NOMO-1 (cell line): ENCODE results near the gene HK1.

Experiments used
- DNase-seq, 2 experiments: peaks; one replicate each; lab custom pipeline; 2025; ENCODE audit not compliant: unreplicated experiment in 2 of 2; lab: John Stamatoyannopoulos, UW

HK1 gene

DNA sequence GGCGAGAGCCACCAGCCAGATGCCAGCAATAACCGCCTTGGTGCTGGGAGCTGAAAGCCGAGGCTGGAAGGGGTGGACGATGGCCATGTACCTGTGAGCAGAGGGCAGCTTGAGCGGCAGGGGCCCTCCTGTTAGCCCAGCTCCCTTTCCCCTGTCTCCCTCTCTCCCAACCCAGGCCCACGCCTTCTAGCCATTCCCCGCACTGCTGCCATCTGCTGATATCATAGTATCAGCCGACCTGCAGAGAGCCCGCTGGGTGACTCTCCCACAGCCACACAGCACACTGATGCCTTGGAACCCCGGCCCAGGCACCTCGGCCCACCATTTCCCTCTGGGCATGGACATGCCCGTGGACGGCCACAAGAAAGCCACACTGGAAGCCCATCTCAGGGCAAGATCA lies 136.8 kb downstream of the HK1 start:
- no peak for DNase-seq

DNA sequence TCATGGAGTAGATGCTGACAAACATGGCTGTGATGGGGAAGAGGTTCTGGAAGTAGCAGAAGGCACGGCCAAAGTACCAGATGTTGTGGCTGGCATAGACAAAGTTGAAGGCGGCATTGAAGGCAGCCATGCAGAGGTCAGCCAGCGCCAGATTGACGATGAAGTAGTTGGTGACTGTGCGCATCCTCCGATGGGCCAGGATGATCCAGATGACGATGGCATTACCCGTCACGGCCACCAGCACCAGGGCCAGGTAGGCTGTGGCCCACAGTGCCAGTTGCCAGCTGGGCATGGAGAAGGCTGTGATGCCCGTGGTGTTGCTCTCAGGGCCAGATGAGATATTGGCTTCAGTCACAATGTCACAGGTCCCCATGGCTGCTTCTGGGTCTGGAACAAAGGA lies 137.7 kb downstream of the HK1 start:
- no peak for DNase-seq

DNA sequence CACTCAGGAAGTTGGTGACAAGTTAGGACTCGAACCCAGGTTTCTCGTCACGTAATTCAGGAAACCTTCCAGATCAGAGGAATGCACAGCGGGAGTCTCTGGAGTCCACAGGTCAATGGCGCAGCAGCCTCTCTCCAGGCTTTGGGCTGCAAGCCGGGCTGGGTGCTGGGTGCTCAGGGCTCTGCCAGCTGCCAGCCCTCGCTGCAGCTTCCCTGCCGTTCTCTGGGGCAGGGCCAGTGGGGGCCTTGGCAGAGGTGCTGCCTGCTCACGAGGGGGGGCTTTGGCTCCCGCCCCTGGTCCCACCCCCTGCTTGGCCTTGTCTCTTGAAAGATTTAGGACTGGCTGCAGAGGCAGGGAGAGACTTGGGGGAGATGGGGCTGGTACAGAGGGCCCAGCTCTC lies 138.4 kb downstream of the HK1 start, which contains the start of gene TACR2:
Gene TACR2, minus strand, starts transcription at position 224 of the 400 bp plus-strand sequence. CDS start 595 bp downstream, outside the sequence.
- DNase-seq, result no peak

DNA sequence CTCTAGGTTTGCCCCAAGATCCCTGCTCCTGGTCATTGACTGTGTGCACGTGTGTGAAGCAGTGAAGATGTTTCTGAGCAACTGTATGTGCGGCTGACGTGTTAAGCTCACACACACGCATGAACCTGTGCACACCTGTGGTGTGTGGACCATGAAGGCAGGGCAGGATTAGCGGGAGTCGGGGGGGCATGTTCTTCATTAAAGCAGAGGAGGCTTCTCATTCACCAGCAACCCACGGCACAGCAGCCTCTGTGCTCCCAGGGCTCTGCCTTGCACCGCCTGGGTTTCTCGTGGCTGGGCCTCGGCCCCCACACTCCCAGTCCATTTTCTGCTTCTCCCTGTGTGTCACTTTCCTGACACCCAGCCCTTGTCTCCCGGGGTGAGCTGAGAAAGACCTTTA lies 139.2 kb downstream of the HK1 start:
- DNase-seq, result no peak

DNA sequence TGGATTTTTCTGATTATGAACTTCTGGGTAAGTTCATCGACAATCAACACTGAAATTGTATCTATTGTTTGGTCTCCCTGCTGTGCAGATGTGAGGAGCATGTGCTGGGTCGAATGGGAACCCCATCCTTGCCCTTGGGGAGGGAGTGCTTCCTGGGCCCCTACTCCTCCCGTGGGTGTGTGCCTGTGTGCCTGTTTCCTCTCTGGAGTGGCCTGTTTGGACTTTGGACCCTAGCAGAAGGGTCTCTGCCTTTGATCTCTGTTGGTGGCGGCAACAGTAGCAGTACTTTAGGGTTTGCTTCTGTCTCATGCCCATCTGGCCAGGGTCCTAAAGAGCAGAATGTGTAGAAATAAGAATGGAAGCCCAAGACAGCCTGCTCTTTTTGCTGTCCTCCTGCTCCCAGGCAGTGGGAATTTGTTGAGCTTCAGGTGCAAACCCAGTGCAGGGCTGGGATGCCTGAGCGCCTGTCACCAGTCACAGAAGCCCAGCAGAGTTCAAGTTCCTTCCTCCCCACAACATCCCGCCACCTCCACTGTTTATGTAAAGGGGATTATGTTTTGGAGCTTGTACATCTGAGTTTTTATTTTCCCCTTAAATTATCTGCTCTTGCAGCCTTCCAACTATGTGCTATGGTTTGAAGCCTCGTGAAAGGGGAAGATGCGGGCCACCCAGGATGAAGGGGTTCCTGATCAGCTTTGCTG lies 139.9 kb downstream of the HK1 start:
- DNase-seq, result no peak

DNA sequence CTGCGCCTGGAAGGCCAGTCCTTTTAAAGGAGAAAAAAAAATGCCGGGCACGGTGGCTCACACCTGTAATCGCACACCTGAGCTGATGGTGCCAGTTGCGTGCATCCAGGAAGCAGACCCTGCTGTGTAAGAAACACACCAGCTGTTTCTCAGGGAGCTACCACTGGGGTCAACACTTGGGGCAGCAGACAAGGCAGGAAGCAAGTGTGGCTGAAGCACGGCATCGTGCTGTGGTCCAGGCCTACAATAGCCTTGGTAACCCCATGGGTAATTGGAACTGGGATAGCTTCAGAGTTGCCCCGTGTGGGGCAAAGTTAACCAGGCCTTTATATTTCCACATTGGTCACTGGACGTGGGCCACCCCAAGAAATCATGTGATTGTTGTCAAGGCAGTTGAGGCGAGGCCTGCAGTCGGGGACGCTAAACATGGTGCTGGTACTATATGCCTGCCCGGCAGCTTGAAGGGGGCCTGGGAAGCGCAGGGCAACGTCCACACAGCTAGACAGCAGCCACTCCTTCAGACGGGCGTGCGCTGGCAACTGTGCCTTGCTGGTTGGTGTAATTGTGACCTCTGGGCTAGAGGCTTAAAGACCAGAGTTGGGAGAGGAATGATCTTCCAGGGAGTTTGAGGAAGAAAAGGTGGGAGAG lies 140.9 kb downstream of the HK1 start:
- DNase-seq, result no peak

DNA sequence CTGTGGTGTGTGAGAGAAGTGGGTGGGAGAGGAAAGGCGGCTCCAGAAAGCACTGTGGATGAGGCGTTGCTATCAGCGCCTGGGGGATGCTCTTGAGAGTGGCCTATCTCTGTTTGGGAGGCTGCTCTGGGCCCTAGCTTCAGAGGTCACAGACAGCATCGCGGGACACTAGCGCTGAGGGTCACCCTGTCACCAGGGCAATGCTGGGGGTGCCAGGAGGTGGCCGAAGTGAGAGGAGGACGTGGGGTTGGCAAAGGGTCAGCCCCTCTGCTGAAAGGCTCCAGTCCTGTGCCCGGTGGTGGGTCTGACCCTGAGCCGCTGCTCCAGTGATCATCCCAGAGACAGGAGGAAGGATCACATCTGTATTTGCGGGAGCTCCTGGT lies 141.4 kb downstream of the HK1 start:
- no peak for DNase-seq

DNA sequence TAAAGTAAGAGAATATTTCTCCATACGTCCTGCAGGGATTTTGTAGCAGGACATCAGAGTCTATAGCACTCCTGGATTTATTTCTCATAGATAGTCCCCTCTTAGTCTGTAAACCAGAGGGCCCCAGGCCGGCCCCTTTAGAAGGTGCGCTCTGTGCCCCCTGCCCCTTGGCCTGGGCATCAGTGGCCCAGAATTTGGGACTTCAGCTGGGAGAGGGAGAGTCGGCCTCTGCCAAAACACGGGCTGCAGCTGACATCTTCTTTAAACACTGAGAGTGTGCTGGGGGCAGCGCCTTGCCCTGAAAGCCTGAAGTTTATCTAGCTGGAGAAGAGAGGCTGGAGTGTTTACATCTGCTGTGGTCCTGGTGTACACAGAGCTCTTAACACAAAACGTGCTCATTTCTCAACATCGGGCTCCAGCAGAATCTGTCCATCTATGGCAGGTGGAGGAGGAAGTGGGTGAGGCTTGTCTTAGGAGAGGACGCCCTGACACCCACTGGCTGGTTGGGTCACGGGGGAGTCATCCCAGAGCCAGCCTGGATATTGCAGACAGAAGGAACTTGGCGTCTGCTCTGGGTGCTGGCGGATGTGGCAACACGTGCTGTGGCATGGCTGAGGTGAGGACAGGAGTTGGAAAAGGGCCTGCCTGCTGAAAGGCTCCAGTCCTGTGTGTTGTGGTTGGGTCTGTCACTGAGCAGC lies 143.5 kb downstream of the HK1 start:
- no peak for DNase-seq

DNA sequence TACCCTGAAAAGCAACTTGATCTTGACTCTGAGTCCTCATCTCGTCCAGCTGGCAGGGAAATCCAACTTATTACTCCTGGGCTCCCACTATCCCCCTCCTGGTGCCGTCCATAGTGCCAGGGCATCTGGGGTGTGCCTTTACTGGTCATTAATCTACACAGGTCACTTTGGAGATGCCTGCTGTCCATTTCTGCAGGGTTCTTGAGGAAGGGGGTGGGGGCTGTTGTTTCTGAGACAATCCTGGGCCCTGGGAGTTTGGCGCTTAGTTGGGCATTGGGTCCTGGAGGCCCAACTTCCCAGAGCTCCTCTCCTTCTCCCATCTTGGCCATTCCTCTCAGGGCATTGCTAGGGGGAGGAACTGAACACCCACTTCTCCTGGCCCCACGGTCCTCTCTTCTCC lies 144.4 kb downstream of the HK1 start:
- no peak for DNase-seq

DNA sequence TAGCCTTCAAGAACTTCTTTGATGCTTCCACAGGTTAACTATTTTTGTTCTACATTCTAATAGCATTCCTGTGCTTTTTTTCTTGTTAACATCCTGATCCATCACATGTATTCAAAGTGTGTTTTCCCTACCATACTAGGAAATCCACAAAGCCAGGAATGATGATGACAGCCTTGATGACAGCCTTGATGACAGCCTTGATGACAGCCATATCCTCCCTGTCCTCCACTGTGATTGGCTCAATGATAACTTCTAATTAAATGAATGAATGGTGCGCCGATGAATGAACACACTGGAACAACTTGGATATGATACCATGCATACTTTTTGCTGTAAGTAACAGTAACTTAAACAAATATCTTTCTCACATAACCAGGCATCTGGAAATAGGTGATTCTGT lies 146.7 kb downstream of the HK1 start:
- no peak for DNase-seq

DNA sequence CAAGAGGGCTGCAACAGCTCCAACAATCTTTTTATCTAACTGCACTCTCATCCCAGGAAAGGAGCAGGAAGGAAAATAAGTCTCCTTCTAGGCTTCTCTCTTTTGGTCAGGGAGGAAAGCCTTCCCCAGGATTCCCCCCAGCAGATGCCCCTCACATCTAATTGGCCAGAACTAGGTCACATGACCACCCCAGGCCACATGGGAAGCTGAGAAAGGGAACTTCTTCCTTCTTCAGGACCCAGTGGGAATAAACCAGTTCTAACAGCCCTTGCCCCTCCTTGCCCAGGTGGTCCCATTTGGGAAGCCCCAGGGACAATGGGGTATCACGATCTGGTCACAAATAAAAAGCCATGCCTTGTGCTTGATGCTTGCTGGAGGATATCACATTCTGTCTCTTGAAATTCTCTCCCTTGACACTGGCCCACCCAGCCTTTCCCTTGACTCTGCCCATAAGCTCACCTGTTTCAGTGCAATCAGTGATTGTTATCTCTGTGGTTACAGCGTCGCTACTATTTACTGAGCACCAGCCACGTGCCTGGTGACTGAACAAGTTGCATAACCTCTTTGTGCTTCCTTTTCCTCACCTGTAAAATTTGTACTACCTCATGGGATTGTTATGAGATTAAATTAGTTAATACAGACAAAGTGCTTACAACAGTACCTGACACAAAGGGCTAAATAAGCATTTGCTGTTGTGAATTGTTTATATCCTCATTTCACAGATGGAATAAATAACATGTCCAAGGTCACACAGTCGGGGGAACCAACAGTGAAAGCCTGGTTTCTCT lies 147.4 kb downstream of the HK1 start:
- no peak for DNase-seq

DNA sequence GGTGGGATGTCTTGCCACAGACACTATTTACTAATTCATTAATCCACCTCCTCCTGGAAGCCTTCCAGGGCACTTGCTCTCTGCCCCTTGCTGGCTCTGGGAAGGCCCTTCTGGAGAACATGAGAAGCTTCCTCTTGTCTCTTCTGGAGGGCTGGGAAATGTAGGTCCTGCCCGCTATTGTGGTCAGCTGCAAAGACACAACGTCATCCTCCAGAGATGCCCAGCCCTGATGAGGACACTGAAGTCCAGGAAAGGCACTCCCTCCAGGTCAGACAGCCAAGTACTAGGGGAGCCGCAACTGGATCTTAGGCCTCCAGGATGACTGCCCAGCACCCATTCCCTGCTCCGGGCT lies 148.1 kb downstream of the HK1 start:
- DNase-seq, result no peak

DNA sequence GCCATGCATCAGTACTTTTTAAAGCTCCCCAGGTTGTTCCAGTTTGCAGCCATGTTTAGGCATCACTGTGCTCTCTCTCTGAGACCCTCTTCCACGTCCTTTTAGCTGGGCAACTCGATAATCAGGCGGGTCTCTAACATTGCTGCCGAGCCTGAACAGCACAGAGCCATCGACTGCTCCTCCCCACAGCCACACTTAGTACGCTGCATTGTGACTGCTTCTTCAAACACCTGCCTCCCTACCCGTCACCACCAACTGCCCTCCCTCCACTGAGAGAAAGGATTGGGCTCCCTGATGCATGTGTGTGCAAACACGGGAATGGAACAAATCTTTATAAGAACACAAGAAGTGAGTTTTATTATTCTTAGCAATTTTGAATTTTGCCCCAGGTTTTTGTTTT lies 149.9 kb downstream of the HK1 start:
- DNase-seq, result no peak

DNA sequence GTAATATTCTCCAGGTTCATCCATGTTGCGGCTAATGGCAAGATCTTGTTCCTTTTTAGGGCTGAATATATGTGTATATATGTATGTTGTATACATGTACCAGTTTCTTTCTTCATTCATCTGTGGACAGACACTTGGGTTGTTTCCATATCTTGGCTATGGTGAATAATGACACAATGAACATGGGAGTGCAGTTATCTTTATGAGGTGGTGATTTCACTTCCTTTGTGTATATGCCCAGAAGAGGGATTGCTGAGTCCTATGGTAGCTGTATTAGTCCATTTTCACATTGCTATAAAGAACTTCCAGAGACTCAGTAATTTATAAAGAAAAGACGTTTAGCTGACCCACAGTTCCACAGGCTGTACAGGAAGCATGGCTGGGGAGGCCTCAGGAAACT lies 155.9 kb downstream of the HK1 start:
- no peak for DNase-seq

DNA sequence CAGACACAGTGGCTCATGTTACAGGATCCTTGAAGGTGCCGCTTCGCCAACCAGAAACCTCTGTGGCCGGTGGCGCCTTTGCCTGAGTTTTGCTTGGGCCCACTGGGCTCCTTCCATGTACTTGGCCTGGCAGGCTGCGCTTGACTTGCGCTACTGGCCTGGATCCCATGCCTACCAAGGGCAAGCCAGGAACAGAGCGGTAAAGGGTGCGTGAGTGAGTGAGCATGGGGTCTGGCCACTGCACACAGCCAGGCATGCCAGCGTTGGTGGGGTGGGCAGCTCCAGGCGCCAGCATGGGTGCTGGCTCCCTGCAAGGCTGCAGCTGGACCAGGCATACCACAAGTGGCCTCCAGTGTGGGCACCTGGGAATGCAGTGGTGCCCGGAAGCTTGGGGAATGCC lies 156.6 kb downstream of the HK1 start:
- no peak for DNase-seq

DNA sequence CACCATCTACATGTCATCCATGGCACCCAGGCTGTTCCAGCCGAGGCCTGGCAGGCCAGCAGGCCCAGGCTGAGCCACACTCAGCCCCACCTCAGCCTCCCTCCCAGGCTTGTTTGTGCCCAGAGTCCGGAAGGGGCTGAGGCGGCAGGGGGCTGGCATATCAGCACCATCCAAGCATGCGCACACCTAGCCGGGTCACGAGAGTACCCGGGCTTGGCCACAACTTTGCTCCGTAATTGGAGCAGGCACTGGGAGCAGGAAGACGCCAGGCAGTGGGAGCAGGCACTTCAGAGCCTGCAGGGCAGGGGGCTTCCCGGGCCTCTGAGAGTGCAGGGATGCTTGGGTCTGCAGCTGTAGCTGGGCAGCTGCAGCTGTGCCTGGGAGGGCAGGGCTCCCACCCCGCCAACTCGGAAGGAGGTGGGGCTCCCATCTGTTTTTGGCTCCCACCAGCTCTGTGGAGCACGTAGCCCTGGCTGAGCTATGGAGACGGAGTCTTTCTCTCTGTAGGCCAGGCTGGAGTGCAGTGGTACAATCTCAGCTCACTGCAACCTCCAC lies 157.7 kb downstream of the HK1 start:
- no peak for DNase-seq

DNA sequence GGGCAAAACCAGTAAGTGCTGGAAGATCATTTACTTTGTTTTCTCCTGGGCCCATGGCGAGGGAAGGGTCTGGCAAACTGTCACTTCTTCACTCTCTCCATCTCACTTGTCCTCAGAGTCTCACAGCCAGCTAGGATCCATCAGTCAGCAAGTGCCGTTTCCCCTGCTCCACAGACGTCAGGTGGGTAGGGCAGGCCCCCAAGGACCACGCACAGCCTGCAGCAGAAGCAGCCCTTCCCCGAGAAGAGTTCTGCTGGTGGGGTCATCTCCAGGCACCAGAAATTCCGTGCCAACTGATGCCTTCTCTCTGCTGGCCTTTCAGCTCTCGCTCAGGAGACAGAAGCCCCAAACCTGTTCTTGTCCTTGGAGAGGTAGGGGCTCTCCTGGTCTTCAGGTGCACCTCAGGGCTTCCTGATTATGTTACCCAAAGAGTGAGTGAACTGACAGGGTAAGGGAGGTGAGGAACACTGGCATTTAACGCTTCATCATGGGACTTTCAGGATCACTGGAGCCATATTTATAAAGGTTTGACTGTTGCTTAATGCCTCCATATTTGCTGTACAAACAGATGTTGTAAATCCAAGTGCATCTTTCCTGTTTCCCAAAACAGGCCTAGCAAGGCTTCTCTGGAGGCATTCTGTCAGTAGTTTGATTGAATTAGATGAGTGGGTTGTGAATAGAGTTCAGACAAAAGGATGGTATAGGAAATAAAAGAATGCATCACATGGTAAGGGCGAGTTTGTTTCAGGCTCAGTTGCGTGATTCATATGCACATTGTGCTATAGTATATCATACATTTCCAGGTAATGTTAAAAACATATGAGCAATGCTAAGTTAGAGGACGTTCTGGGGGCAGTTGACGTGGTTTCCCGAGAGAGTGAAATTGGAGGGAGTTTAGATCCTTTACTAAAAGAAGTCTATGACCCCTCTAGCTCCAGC lies 159.3 kb downstream of the HK1 start:
- no peak for DNase-seq

DNA sequence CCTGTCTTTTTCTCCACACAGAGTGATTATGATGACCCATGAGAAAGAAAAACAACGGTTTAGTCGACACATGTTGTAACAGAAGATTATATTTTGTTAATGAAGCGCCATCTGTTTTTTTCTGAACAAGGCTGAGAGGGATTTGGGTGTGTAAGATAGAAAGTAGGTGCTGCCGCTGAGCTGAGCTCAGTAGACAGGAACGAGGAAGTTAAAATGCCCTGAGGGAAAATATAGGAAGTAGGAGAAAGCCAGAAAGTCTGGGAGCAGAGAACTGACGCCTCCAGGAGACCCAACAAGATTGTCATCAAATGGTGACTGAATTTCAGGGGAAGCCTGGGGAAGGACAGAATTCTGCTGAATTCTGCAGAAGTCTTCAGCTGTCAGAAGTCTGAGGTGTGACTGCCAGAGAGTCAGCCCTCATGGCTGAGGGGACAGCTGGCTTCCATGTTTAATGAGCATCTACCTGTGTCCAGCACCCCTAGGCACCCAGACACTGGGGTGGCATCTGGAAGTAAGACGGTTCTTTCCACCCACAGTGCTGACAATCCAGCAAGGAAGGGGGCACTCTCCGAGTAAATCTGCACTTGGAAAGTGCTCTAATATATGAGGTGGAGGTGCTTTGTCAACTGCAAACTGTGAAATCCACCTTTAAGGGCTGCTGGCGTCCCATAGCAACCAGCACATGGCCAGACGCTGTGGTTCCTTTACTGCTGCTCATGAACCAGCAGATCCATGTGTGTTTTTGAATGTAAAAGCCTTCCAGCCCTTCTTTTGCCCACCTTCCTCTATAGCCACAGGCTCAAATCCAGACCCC lies 160.4 kb downstream of the HK1 start:
- peak in 1 of 2 experiments; percentile 19 for DNase-seq

DNA sequence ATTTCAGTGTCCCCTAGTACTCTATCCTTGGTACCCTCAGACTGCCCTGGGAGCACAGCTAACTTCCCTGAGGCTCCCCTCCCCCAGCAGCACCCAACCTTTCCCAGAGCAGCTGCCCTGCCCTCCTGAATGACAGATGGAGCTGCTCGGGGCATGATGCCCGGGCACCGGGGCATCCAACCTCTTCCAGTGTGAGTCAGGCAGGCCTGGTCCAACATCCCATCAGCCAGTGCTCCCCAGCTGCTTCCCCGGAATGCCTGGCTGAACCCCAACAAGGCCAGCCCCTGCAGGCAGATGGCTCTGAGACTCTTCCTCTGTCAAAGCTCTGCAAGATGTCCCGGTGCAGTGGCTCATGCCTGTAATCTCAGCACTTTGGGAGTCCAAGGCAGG lies 161.0 kb downstream of the HK1 start:
- no peak for DNase-seq
